ENCODE measurements around the gene SLC66A1.

GRCh38 chr1:19315378-19316198, 3.5 kb downstream of the SLC66A1 start:
- TF ChIP-seq EP300 (IDR thresholded peaks at IDR 0.05) (no peak), POLR2A (IDR thresholded peaks at IDR 0.05) (no peak)
- TF ChIP-seq, protein P1, sequence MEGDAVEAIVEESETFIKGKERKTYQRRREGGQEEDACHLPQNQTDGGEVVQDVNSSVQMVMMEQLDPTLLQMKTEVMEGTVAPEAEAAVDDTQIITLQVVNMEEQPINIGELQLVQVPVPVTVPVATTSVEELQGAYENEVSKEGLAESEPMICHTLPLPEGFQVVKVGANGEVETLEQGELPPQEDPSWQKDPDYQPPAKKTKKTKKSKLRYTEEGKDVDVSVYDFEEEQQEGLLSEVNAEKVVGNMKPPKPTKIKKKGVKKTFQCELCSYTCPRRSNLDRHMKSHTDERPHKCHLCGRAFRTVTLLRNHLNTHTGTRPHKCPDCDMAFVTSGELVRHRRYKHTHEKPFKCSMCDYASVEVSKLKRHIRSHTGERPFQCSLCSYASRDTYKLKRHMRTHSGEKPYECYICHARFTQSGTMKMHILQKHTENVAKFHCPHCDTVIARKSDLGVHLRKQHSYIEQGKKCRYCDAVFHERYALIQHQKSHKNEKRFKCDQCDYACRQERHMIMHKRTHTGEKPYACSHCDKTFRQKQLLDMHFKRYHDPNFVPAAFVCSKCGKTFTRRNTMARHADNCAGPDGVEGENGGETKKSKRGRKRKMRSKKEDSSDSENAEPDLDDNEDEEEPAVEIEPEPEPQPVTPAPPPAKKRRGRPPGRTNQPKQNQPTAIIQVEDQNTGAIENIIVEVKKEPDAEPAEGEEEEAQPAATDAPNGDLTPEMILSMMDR (IDR thresholded peaks at IDR 0.05), result no peak

Measured in suprapubic skin (tissue), 3 donors.